Measurements from ENCODE around the gene CAMTA1.
"Not testable (repeated sequence)": the region's sequence is repeated elsewhere in the genome, so short reads cannot be mapped to it uniquely, and the experiment has no call there.

CAMTA1 gene

DNA sequence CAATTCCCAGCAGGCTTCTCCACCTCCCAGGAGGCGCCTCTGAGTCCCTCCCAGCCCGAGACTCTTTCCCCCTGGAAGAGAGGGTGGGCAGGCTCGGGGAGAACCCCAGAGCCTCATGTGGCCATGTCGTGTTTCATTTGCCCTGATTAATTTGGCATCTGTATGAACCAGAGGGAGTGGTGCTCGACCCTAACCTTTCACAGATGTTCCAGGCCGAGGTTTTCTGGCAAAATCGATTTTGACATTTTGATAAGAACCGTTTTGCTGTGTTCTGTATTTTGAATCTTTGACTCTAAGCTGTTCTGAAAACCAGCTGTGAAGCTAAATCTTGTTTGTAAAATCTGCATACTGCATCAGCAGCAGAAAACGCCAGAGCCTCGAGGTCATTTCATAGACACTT is 367.4 kb downstream of the CAMTA1 start:
- Histone ChIP-seq H3K27me3 (ENCODE audit: low read length) (no peaks in the 10 kb centered on the region), H3K79me2 (ENCODE audit: insufficient read depth, low read length) (no peaks in the 10 kb centered on the region), H3K27ac (ENCODE audit: low read depth, low read length) (no peak overlapping the region), H3K4me2 (ENCODE audit: low read depth, low read length, poor library complexity, severe bottlenecking) (no peak overlapping the region), H3K9me3 (ENCODE audit: insufficient read depth, low read length) (no peaks in the 10 kb centered on the region), H2AFZ (ENCODE audit: low read depth, low read length, severe bottlenecking) (no peak overlapping the region), H3K36me3 (ENCODE audit: low read length) (no peaks in the 10 kb centered on the region), H3K9ac (ENCODE audit: low read length) (no peak overlapping the region), H3F3A (ENCODE audit: insufficient read depth) (no peaks in the 10 kb centered on the region), H3K9me2 (replicated peaks; ENCODE audit: insufficient read depth, low read length) (no peaks in the 10 kb centered on the region), H4K20me1 (ENCODE audit: low read depth, low read length) (no peaks in the 10 kb centered on the region), H3K4me3 (ENCODE audit: insufficient read depth, low read length, poor library complexity, severe bottlenecking) (no peak overlapping the region)
- TF ChIP-seq EZH2phosphoT487 (conservative IDR thresholded peaks at IDR 0.05; ENCODE audit: low read length) = no peak
- TF ChIP-seq, protein P1, sequence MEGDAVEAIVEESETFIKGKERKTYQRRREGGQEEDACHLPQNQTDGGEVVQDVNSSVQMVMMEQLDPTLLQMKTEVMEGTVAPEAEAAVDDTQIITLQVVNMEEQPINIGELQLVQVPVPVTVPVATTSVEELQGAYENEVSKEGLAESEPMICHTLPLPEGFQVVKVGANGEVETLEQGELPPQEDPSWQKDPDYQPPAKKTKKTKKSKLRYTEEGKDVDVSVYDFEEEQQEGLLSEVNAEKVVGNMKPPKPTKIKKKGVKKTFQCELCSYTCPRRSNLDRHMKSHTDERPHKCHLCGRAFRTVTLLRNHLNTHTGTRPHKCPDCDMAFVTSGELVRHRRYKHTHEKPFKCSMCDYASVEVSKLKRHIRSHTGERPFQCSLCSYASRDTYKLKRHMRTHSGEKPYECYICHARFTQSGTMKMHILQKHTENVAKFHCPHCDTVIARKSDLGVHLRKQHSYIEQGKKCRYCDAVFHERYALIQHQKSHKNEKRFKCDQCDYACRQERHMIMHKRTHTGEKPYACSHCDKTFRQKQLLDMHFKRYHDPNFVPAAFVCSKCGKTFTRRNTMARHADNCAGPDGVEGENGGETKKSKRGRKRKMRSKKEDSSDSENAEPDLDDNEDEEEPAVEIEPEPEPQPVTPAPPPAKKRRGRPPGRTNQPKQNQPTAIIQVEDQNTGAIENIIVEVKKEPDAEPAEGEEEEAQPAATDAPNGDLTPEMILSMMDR (IDR thresholded peaks at IDR 0.05; ENCODE audit: insufficient read depth, low read length, poor library complexity, severe bottlenecking) = no peak

DNA sequence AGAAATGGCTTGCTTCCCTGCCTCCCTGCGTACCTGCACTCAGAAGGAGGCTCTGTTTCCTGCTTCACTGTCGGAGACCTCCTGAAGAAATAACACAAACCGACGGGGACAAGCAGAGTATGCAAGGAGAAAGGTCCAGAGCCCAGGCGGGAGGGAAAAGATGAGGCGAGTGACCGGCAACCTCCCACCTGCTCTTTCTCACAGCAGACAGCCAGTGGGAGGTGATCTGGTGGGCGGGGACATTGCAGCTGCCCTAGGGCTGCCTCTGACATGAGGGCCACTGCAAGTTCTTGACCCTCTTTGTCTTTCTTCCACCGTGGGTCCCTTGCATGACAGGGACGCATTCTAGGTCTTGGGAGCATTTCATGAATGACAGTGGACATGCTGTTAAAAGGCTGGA is 368.2 kb downstream of the CAMTA1 start:
- Histone ChIP-seq H3K36me3 (ENCODE audit: low read length) (no peaks in the 10 kb centered on the region), H2AFZ (ENCODE audit: low read depth, low read length, severe bottlenecking) (no peak overlapping the region), H3K9me2 (replicated peaks; ENCODE audit: insufficient read depth, low read length) (no peaks in the 10 kb centered on the region), H3K4me2 (ENCODE audit: low read depth, low read length, poor library complexity, severe bottlenecking) (no peak overlapping the region), H3K9ac (ENCODE audit: low read length) (no peak overlapping the region), H3K4me3 (ENCODE audit: insufficient read depth, low read length, poor library complexity, severe bottlenecking) (no peak overlapping the region), H3K27ac (ENCODE audit: low read depth, low read length) (no peak overlapping the region), H4K20me1 (ENCODE audit: low read depth, low read length) (no peaks in the 10 kb centered on the region), H3K27me3 (ENCODE audit: low read length) (no peaks in the 10 kb centered on the region), H3F3A (ENCODE audit: insufficient read depth) (no peaks in the 10 kb centered on the region), H3K79me2 (ENCODE audit: insufficient read depth, low read length) (no peaks in the 10 kb centered on the region), H3K9me3 (ENCODE audit: insufficient read depth, low read length) (no peaks in the 10 kb centered on the region)
- TF ChIP-seq, protein P1 (IDR thresholded peaks at IDR 0.05; ENCODE audit: insufficient read depth, low read length, poor library complexity, severe bottlenecking) = no peak
- no peak for TF ChIP-seq EZH2phosphoT487 (conservative IDR thresholded peaks at IDR 0.05; ENCODE audit: low read length)

DNA sequence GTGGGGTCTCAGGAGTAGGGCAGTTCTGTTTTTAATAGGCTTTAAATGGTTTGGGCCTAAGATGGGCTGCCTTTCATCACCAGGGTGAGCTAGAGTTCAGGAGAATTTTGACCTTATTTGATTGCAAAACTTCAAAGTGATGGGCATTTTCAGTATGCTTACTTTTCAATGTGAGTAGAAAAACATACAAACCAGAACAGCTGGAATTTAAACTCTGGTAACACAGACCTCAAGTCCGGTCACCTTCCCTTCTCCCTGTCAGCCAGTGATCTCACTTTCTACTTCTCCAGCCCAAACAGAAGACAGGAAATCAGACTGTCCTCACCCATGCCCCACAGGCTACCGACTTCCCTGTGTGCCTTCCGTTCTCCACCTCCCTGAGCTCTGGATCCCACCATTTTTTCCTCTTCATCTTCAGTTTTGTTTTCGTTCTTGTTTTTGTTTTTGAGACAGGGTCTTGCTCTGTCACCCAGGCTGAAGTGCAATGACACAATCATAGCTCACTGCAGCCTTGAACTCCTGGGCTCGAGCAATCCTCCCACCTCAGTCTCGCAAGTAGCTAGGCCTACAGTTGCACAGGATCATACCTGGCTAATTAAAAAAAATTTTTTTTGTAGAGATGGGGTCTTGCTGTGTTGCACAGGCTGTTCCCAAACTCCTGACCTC is 374.0 kb downstream of the CAMTA1 start:
- Histone ChIP-seq H3K4me2 (ENCODE audit: low read depth, low read length, poor library complexity, severe bottlenecking) (no peak overlapping the region), H3K4me3 (ENCODE audit: insufficient read depth, low read length, poor library complexity, severe bottlenecking) (no peak overlapping the region), H3K27ac (ENCODE audit: low read depth, low read length) (no peak overlapping the region), H3K9ac (ENCODE audit: low read length) (no peak overlapping the region), H4K20me1 (ENCODE audit: low read depth, low read length) (no peaks in the 10 kb centered on the region), H3F3A (ENCODE audit: insufficient read depth) (no peaks in the 10 kb centered on the region), H2AFZ (ENCODE audit: low read depth, low read length, severe bottlenecking) (no peak overlapping the region), H3K79me2 (ENCODE audit: insufficient read depth, low read length) (no peaks in the 10 kb centered on the region), H3K9me2 (replicated peaks; ENCODE audit: insufficient read depth, low read length) (no peaks in the 10 kb centered on the region), H3K36me3 (ENCODE audit: low read length) (no peaks in the 10 kb centered on the region), H3K27me3 (ENCODE audit: low read length) (no peaks in the 10 kb centered on the region), H3K9me3 (ENCODE audit: insufficient read depth, low read length) (no peaks in the 10 kb centered on the region)
- TF ChIP-seq EZH2phosphoT487 (conservative IDR thresholded peaks at IDR 0.05; ENCODE audit: low read length) = no peak
- TF ChIP-seq, protein P1 (IDR thresholded peaks at IDR 0.05; ENCODE audit: insufficient read depth, low read length, poor library complexity, severe bottlenecking) = no peak

DNA sequence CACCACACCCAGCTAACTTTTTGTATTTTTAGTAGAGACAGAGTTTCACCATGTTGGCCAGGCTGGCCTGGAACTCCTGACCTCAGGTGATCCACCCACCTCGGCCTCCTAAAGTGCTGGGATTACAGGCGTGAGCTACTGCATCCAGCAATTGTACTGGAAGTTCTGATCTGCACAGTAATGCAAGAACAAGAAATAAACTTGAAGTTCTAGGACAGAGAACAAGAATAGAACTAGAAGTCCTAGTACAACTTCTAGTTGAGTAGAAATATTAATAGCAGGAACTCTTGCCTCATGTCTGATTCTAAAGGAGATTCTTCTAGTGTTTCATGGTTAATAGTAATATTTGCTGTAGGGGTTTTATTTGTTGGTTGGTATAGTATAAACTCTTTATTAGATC is 383.3 kb downstream of the CAMTA1 start:
- not testable (repeated sequence) for H3K36me3 ChIP-seq (ENCODE audit: low read length); H3K9me3 ChIP-seq (ENCODE audit: insufficient read depth, low read length); H3K9me2 ChIP-seq (replicated peaks; ENCODE audit: insufficient read depth, low read length); H3K4me2 ChIP-seq (ENCODE audit: low read depth, low read length, poor library complexity, severe bottlenecking); H3K9ac ChIP-seq (ENCODE audit: low read length); H3K27me3 ChIP-seq (ENCODE audit: low read length); H3K79me2 ChIP-seq (ENCODE audit: insufficient read depth, low read length); H2AFZ ChIP-seq (ENCODE audit: low read depth, low read length, severe bottlenecking); H3F3A ChIP-seq (ENCODE audit: insufficient read depth); H4K20me1 ChIP-seq (ENCODE audit: low read depth, low read length); H3K4me3 ChIP-seq (ENCODE audit: insufficient read depth, low read length, poor library complexity, severe bottlenecking); H3K27ac ChIP-seq (ENCODE audit: low read depth, low read length)

Data from SU-DHL-6 (cell line).